ENCODE measurements around the gene USP46. TPM values are rescaled to one million over a fixed set of nuclear protein-coding genes. Genes with fewer than 3 reads are reported as not detected.

USP46 gene
- total RNA-seq, 6 experiments from 2014 or later: 23.9 to 30.9 (median 26.3) TPM

- Mint-ChIP-seq H3K36me3 (ENCODE audit: low read depth) (peaks cover 9% of the 10 kb centered on the region; the same call in 1 of the 2 replicates), H3K27ac (no peak overlapping the region), H3K4me3 (no peak overlapping the region), H3K4me1 (ENCODE audit: low read depth) (peaks cover 47% of the 10 kb centered on the region), H3K27me3 (ENCODE audit: insufficient read depth) (peaks cover 8% of the 10 kb centered on the region), H3K9me3 (peaks cover 5% of the 10 kb centered on the region; the same call in 1 of the 2 replicates)
- no peak for TF ChIP-seq CTCF (IDR thresholded peaks at IDR 0.05)
- no peak for DNase-seq
Measured at GRCh38 chr4:52576326-52576725, 82.8 kb downstream of the USP46 start.

- Mint-ChIP-seq H3K36me3 (ENCODE audit: low read depth) (peaks cover 9% of the 10 kb centered on the region; the same call in 1 of the 2 replicates), H3K9me3 (peaks cover 5% of the 10 kb centered on the region; the same call in 1 of the 2 replicates), H3K4me3 (no peak overlapping the region), H3K4me1 (ENCODE audit: low read depth) (peaks cover 47% of the 10 kb centered on the region), H3K27me3 (ENCODE audit: insufficient read depth) (peaks cover 8% of the 10 kb centered on the region), H3K27ac (no peak overlapping the region)
- no peak for DNase-seq
- TF ChIP-seq CTCF (IDR thresholded peaks at IDR 0.05): no peak
Measured at GRCh38 chr4:52575406-52575805, 83.7 kb downstream of the USP46 start.

GRCh38 chr4:52574036-52574435, 85.1 kb downstream of the USP46 start:
- Mint-ChIP-seq H3K4me1 (ENCODE audit: low read depth) (peaks cover 47% of the 10 kb centered on the region), H3K27me3 (ENCODE audit: insufficient read depth) (peaks cover 7% of the 10 kb centered on the region), H3K4me3 (peak overlapping the region; percentile 33; the same call in 1 of the 2 replicates), H3K27ac (no peak overlapping the region), H3K9me3 (peaks cover 5% of the 10 kb centered on the region; the same call in 1 of the 2 replicates), H3K36me3 (ENCODE audit: low read depth) (peaks cover 9% of the 10 kb centered on the region; the same call in 1 of the 2 replicates)
- DNase-seq: no peak
- TF ChIP-seq CTCF (IDR thresholded peaks at IDR 0.05): no peak

- peaks cover 47% of the 10 kb centered on the region for H3K4me1 Mint-ChIP-seq (ENCODE audit: low read depth)
- H3K9me3 Mint-ChIP-seq: peaks cover 5% of the 10 kb centered on the region; the same call in 1 of the 2 replicates
- no peak for DNase-seq
- H3K4me3 Mint-ChIP-seq: peak overlapping the region; percentile 33; the same call in 1 of the 2 replicates
- peaks cover 9% of the 10 kb centered on the region; the same call in 1 of the 2 replicates for H3K36me3 Mint-ChIP-seq (ENCODE audit: low read depth)
- peak overlapping the region; percentile 55 for H3K27ac Mint-ChIP-seq
- no peak for TF ChIP-seq CTCF (IDR thresholded peaks at IDR 0.05)
- peaks cover 4% of the 10 kb centered on the region for H3K27me3 Mint-ChIP-seq (ENCODE audit: insufficient read depth)
Measured at GRCh38 chr4:52573551-52573950, 85.5 kb downstream of the USP46 start.

- H3K9me3 Mint-ChIP-seq: peaks cover 5% of the 10 kb centered on the region; the same call in 1 of the 2 replicates
- peak; percentile 65 for DNase-seq
- H3K27me3 Mint-ChIP-seq (ENCODE audit: insufficient read depth): peaks cover 4% of the 10 kb centered on the region
- peaks cover 47% of the 10 kb centered on the region for H3K4me1 Mint-ChIP-seq (ENCODE audit: low read depth)
- peaks cover 9% of the 10 kb centered on the region; the same call in 1 of the 2 replicates for H3K36me3 Mint-ChIP-seq (ENCODE audit: low read depth)
- peak overlapping the region; percentile 33; the same call in 1 of the 2 replicates for H3K4me3 Mint-ChIP-seq
- peak overlapping the region; percentile 55 for H3K27ac Mint-ChIP-seq
- no peak for TF ChIP-seq CTCF (IDR thresholded peaks at IDR 0.05)
Measured at GRCh38 chr4:52572936-52573485, 86.1 kb downstream of the USP46 start.

Measured in HFFc6 (cell line).